Astrocyte of the cerebellum (primary cell): ENCODE measurements around the gene PRODH2.

Experiments used
- DNase-seq: peaks from one replicate; pipeline ENCODE4 v3.0.0-alpha.2; 2011; ENCODE audit warnings: low read depth
- H3K4me3 ChIP-seq: 2 replicates; pipeline ENCODE4 v1.5.1; 2011; ENCODE audit warnings: mild to moderate bottlenecking, low read depth, low read length, moderate library complexity
- in situ Hi-C: cut with HindIII; loops from 2 replicates; pipeline ENCODE4 v1.10.0; 2017; ENCODE audit warnings: low sequenced_read_pairs
- TF ChIP-seq, protein P1 (sequence below): IDR thresholded peaks from 2 replicates; pipeline ENCODE4 v1.5.1; 2012; ENCODE audit warnings: low read length, low read depth, moderate library complexity, mild to moderate bottlenecking; ENCODE audit errors: missing control alignments

PRODH2 gene

DNA sequence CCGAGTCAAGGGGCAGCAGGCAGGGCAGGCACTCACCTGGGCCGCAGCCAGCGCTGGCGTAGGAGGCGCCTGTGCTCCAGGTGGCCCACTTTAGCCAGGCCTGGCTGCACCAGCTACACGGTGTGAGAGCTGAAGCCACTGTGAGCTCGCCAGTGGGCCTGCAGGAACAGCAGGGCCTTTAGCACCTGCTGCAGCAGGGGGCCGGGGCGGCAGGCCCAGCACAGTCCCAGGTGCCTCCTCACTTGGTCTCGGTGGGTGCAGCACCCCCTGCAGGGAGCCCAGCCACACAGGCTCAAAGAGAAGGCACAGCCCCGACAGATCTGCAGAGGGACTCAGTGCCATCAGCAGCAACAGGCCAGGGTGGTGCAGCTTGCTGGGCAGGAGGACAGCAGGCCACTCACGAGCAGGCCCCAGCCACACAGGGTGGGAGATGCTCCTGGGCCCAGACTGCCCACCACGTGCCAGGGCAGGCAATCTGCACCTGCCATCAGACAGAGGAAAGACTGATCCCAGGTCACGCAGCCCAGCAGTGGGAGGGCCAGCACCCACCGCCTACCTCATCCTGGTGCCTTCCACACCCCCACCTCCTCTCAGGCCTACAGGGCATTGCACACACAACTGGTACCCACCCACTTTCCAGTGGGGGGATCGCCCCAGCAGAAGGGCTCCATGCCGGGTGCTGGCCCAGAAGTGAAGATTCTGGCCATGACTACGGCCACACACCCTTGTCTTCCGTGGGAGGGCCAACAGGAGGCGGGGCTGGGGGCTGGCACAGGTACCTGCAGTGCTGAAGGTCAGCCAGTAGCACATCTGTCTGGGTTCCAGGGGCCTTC, 21.4 kb downstream of the PRODH2 start:
- in situ Hi-C loops: no loop called here
- H3K4me3 ChIP-seq: no peak overlapping the region
- no peak for DNase-seq
- TF ChIP-seq, protein P1, sequence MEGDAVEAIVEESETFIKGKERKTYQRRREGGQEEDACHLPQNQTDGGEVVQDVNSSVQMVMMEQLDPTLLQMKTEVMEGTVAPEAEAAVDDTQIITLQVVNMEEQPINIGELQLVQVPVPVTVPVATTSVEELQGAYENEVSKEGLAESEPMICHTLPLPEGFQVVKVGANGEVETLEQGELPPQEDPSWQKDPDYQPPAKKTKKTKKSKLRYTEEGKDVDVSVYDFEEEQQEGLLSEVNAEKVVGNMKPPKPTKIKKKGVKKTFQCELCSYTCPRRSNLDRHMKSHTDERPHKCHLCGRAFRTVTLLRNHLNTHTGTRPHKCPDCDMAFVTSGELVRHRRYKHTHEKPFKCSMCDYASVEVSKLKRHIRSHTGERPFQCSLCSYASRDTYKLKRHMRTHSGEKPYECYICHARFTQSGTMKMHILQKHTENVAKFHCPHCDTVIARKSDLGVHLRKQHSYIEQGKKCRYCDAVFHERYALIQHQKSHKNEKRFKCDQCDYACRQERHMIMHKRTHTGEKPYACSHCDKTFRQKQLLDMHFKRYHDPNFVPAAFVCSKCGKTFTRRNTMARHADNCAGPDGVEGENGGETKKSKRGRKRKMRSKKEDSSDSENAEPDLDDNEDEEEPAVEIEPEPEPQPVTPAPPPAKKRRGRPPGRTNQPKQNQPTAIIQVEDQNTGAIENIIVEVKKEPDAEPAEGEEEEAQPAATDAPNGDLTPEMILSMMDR: no peak

DNA sequence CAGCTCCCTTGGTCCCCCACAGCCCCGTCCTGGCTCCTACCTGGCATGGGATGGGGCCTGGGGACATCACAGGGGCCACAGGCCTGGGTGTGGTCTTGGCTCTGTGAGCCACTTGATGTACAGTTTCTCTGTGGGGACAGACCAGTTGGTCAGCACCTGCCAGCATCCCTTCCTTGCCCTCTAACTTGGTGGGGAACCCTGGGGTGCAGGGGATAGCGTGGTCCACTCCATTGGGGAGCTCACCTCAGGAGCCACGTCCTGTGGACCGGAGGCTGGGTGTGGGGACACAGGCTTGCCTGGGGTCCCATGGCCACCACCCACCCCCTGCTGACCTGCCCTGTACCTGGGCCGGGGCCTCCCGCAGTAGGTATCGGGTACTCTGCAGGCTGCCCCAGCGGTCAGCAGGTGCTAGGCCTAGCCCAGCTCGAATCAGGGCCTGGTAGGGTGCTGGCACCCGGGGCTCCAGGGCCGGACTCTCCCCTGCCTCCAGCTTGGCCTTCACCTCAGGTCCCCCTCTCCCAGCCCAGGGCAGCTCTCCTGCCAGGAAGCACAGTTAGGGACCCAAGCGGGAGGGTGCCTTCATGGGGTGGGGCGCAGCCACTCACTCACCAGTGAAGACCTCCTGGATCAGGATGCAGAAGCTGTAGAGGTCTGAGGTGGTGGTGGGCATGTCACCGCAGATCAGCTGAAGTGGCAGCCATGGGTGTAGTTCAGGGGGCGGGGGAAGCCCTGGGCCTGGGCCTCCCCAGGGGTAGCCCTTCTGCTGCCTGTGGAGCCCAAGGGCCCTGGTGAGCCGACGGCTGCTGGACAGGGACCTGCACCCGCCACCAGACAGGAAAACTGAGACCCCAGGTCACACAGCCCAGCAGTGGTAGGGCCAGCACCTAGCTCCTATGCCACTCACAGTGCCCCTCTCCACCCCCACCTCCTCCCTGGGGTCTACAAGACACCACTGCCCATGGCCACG, 22.4 kb downstream of the PRODH2 start:
- H3K4me3 ChIP-seq: no peak overlapping the region
- in situ Hi-C loops: no loop called here
- TF ChIP-seq, protein P1: no peak
- DNase-seq: no peak

DNA sequence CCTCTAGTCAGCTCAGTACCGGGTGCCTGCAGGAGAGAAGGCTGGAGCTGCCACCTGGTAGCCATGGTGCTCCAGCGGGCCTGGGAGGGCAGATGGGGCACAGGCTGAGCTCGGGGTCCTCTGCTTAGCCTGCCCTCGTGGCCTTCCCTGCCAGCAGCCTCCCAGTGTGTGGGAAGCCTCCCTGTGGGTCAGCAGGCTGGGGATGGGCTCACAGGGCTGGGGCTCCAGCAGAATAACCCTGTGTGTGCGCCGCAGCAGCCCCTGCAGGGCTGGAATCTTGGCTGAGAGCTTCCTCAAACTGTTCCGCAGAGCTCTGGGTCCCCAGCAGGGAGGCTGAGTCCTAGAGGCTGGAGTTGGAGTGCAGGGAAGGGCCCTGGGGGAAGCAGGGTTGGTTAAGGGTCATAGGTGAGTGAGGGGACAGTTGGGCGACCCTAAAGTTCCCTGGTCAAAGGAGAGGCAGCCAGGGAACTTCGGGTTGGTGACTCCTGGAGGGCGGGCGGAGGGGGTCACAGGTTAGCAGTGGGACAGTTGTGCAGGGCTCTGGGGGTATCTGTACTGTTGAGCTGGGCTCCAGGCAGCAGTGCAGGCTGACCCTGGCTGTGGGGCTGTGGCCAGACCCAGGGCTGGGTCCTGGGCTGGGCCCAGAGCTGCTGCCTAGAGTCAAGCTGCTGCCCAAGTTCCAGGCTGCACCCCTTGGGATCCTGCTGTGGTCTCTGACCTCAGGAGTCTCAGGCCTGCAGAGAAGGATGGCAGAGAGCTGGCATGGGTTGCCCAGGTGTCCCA, 23.3 kb downstream of the PRODH2 start:
- TF ChIP-seq, protein P1: no peak
- H3K4me3 ChIP-seq: no peak overlapping the region
- DNase-seq: no peak
- in situ Hi-C loops: no loop called here

DNA sequence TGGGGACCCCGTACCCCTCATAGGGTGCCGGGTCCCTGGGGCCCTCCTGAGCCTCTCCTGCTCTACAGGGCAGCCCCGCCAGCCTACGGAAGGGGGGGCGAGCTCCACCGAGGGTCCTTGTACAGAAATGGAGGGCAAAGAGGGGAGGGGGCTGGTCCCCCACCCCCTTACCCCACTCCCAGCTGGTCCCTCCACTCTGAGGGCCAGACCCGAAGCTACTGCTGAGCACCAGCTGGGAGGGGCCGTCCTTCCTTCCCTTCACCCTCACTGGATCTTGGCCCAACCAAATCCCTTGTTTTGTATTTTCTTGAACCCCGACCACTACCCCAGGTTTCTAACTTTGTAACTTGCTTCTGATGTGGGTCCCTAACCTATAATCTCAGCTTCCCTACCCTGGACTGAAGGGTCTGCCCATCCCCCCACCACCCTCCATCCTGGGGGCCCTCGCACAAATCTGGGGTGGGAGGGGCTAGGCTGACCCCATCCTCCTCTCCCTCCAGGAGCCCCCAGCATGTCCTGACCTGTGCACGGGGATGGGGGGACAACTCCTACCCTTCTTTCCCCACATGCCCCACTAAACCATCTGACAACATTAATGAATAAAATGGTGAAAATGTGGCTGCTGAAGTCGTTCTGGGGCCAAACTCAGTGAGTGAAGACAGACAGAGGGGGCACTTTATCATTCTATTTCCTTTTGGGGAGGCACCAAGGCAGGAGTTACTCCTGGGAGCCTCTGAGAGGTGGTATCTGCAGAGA, 24.3 kb downstream of the PRODH2 start:
- H3K4me3 ChIP-seq: no peak overlapping the region
- no peak for DNase-seq
- in situ Hi-C loops: no loop called here
- TF ChIP-seq, protein P1: no peak

DNA sequence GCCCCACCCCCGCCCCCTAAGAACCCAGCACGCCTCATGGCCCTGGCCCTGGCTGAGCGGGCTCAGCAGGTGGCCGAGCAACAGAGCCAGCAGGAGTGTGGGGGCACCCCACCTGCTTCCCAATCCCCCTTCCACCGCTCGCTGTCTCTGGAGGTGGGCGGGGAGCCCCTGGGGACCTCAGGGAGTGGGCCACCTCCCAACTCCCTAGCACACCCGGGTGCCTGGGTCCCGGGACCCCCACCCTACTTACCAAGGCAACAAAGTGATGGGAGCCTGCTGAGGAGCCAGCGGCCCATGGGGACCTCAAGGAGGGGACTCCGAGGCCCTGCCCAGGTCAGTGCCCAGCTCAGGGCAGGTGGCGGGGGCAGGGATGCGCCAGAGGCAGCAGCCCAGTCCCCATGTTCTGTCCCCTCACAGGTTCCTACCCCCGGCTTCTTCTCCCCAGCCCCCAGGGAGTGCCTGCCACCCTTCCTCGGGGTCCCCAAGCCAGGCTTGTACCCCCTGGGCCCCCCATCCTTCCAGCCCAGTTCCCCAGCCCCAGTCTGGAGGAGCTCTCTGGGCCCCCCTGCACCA, 25.3 kb downstream of the PRODH2 start:
- no peak for DNase-seq
- in situ Hi-C loops: no loop called here
- TF ChIP-seq, protein P1: no peak
- H3K4me3 ChIP-seq: no peak overlapping the region
